Mesodermal cell (in vitro differentiated cells): Measurements from ENCODE around the gene LY9.
"Not testable (repeated sequence)": the region's sequence is repeated elsewhere in the genome, so short reads cannot be mapped to it uniquely, and the experiment has no call there.

Experiments used
- H3K27ac ChIP-seq: 2 replicates; pipeline ENCODE4 v1.7.0; 2013; ENCODE audit warnings: mild to moderate bottlenecking, low read depth, low read length, moderate library complexity; ENCODE audit not compliant: severe bottlenecking
- H3K36me3 ChIP-seq: 2 replicates; pipeline ENCODE4 v1.7.1; 2013; ENCODE audit warnings: mild to moderate bottlenecking, low read length, moderate library complexity; ENCODE audit not compliant: control insufficient read depth, insufficient read depth
- H3K4me1 ChIP-seq: one replicate; pipeline ENCODE4 v1.7.1; 2013; ENCODE audit warnings: mild to moderate bottlenecking, low read length; ENCODE audit not compliant: insufficient read depth, control insufficient read depth, poor library complexity, severe bottlenecking
- H3K4me3 ChIP-seq: 2 replicates; pipeline ENCODE4 v1.7.0; 2013; ENCODE audit warnings: low read length, control low read depth, mild to moderate bottlenecking; ENCODE audit not compliant: insufficient read depth, poor library complexity, severe bottlenecking; ENCODE audit errors: extremely low read depth
- H3K9me3 ChIP-seq: 2 replicates; pipeline ENCODE4 v1.7.1; 2013; ENCODE audit warnings: mild to moderate bottlenecking, low read length, moderate library complexity; ENCODE audit not compliant: control insufficient read depth
- WGBS, 2 experiments: methylation state at CpG; one replicate each; pipeline ENCODE4 v1.1.5; 2013; ENCODE audit warnings: missing lambda C conversion rate in 2 of 2; ENCODE audit not compliant: insufficient coverage in 2 of 2; 5-methylcytosine and 5-hydroxymethylcytosine counted together

The LY9 gene

DNA sequence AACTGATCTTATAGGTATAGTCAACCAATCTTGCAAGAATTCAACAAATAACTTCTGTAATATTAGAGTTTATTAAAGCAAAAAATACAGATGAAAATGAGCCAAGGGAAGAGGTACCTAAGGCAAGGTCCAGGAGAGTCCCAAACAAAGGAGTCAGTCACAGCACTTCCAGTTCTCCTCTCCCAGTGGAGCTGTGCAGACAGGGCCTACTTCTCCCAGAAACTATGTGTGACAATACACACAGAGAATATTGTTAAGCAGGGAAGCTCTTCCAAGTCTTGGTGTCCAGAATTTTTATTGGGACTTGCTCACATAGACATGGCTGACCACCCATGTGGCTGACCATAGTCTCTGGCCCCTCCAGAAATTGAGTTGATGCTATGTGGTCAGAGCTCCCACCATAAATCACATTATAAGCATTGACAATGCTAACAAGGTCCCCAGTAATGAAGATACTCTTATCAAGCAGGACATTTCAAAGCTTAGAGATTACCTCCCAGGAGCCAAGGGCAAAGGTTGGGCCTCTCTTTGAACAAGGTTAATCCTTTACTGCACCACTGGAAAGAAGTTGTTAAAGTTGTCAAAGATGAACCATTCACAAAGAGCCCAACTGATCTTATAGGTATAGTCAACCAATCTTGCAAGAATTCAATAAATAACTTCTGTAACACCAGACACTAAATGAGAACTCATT is 70.2 kb downstream of the LY9 start:
- Histone ChIP-seq H3K36me3 (no peaks in the 10 kb centered on the region), H3K4me3 (no peak overlapping the region), H3K4me1 (no peaks in the 10 kb centered on the region), H3K27ac (no peak overlapping the region), H3K9me3 (no peaks in the 10 kb centered on the region)

DNA sequence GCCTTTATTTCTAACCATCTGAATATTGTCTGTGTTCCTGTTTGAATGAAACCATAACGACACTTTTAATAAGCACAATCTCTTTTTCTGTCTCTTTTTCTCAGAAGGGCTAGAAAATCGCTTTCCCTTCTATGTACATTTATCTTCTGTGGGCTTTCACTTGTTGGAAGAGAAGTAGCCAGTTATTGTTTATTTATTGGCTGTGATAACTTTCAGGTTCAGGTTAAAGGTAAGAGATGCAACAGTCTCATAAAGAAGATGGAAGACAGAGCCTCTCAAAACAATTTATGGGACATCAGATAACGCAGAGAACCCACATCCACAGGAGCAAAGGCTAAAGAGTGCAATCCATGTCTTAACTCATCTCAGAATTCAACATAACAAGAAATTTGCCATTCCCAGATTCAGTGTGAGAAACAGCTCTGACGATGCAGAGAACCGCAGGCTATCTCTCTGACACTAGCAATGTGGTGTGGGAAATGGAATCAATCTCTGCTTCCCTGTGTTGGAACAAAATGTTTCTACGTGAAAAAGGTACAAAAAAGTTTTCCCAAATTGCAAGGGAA is 70.8 kb downstream of the LY9 start:
- no peaks in the 10 kb centered on the region for H3K9me3 ChIP-seq
- no peaks in the 10 kb centered on the region for H3K36me3 ChIP-seq
- no peak overlapping the region for H3K4me3 ChIP-seq
- H3K27ac ChIP-seq: no peak overlapping the region
- 94 to 100% methylated on average over 1 to 3 of the region's 6 CpGs for WGBS, 2 experiments
- H3K4me1 ChIP-seq: no peaks in the 10 kb centered on the region

DNA sequence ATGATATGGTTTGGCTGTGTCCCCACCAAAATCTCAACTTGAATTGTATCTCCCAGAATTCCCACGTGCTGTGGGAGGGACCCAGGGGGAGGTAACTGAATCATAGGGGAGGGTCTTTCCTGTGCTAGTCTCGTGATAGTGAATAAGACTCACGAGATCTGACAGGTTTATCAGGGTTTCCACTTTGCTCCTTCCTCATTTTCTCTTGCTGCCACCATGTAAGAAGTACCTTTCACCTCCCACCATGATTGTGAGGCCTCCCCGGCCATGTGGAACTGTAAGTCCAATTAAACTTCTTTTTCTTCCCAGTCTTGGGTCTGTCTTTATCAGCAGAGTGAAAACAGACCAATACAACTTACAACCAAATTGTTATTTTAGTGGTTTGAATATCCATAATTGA is 71.7 kb downstream of the LY9 start:
- not testable (repeated sequence) for H3K4me1 ChIP-seq, H3K9me3 ChIP-seq, H3K4me3 ChIP-seq, H3K27ac ChIP-seq, H3K36me3 ChIP-seq
- 83 to 86% methylated on average over 3 of the region's 4 CpGs for WGBS, 2 experiments

DNA sequence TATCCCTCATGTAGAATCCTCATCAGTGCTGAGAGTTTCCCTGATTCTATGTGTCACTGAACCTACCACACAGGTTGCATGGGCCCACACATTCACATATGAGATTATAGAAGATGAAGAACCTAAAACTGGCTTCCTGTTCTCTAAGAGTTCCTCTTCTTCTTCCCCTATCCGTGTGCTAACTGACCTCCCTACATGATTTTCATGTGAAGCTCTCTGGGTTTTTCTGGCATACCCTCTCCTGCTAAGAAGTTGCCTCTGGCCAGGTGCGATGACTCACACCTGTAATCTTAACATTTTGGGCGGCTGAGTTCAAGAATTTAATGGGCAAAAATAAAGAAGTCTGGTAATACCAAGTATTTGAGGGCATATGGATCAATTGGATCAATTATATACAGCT is 72.2 kb downstream of the LY9 start:
- H3K36me3 ChIP-seq: no peaks in the 10 kb centered on the region
- no peaks in the 10 kb centered on the region for H3K9me3 ChIP-seq
- H3K4me1 ChIP-seq: no peaks in the 10 kb centered on the region
- 73 to 96% methylated on average over 2 to 3 of the region's 3 CpGs for WGBS, 2 experiments
- no peak overlapping the region for H3K27ac ChIP-seq
- no peak overlapping the region for H3K4me3 ChIP-seq

DNA sequence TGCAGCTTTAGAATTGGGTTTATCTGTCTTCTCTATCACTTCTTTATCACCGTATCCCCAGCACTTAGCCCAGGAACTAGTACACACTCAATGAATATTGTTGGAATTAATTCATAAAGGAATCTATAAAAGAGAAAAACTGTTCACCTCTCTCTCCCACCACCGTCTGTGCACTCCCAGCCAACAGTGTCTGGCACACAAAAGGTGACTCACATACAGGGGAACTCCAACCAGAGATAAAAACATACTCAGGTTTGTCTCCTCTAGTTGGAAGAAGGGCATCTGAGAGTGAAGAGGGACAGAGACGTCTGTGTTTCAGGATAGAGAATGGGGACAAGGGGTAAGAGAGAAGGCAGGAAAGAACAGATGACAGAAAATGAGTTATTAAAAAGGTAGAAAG is 79.0 kb downstream of the LY9 start:
- H3K4me3 ChIP-seq: no peak overlapping the region
- H3K9me3 ChIP-seq: no peaks in the 10 kb centered on the region
- WGBS, 2 experiments: 43 to 92% methylated on average over 1 to 2 of the region's 3 CpGs
- H3K36me3 ChIP-seq: no peaks in the 10 kb centered on the region
- H3K27ac ChIP-seq: no peak overlapping the region
- H3K4me1 ChIP-seq: no peaks in the 10 kb centered on the region

DNA sequence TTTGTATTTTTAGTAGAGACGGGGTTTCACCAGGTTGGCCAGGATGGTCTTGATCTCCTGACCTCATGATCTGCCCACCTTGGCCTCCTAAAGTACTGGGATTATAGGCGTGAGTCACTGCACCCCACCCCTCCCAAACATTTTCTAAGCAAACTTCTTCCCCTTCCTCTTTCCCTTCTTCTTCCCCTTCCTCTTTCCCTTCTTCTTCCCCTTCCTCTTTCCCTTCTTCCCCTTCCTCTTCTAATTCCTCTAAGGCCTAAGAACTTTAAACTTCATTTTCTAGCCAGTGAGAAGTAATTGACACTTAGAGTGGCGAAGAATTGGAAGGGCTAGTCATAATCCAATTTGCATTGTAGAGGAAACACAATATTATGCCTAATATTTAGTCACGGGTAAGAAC is 79.6 kb downstream of the LY9 start:
- H3K4me3 ChIP-seq, H3K36me3 ChIP-seq, H3K4me1 ChIP-seq, H3K27ac ChIP-seq, H3K9me3 ChIP-seq: not testable (repeated sequence)
- WGBS, 2 experiments: 90 to 92% methylated on average over 2 of the region's 4 CpGs

DNA sequence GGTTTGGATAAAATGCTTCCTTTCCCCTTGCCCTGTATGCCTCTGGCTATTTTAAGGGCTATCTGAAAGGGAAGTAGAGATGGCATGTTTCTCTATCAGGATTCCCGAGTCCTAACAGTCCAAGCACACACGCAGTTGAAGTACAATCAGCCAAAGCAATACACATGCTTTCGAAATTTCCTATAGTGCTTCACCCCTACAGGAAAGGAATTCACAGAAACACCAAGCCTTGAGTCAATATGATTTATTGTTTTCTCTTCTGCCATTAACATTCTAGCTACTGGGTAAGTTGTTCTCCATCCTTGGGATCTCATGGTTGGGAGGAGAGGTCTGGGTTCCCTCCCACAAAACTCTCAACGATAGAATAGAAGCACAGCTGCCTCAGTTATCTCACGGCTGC is 80.3 kb downstream of the LY9 start:
- Histone ChIP-seq H3K36me3 (no peaks in the 10 kb centered on the region), H3K4me3 (no peak overlapping the region), H3K4me1 (no peaks in the 10 kb centered on the region), H3K9me3 (no peaks in the 10 kb centered on the region), H3K27ac (no peak overlapping the region)
- 89% methylated on average over 3 of the region's 5 CpGs; no CpG with 5 or more reads in 1 of the 2 experiments for WGBS, 2 experiments

DNA sequence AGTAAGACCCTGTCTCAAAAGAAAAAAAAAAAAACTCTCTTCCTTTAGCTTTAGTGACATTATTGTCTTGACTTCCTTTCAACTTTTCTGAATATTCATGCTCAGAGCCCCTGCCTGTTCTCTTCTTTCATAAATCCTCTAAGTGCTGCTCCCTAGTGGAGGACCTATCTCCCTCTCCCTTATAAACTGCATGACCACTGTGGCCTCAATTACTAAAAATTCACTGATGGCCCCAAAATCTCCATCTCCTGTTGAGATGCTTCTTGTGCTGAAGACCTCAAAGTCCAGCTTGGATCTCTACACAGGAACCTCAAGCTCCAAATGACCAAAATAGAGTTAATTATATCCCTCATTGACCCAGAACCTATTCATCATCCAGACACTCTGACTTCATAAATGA is 81.2 kb downstream of the LY9 start:
- H3K36me3 ChIP-seq: no peaks in the 10 kb centered on the region
- H3K4me3 ChIP-seq: no peak overlapping the region
- H3K4me1 ChIP-seq: no peaks in the 10 kb centered on the region
- H3K9me3 ChIP-seq: no peaks in the 10 kb centered on the region
- H3K27ac ChIP-seq: no peak overlapping the region
